Left ventricle myocardium inferior (tissue), 1 donor: ENCODE data around the gene KBTBD4. TPM values are rescaled to one million over a fixed set of nuclear protein-coding genes. Genes with fewer than 3 reads are reported as not detected.

Experiments
- DNase-seq: peaks from one replicate; pipeline ENCODE4 v3.0.0-alpha.2; 2020
- H3K27ac ChIP-seq: fragments of 200-600 bp; replicated peaks from 2 replicates; pipeline ENCODE4 v1.8.0; 2021
- H3K27me3 ChIP-seq: fragments of 200-600 bp; 2 replicates; pipeline ENCODE4 v1.8.0; 2021; ENCODE audit warnings: low read depth
- H3K36me3 ChIP-seq: fragments of 200-600 bp; 2 replicates; pipeline ENCODE4 v1.8.0; 2021
- H3K4me1 ChIP-seq: fragments of 200-600 bp; 2 replicates; pipeline ENCODE4 v1.8.0; 2021
- H3K4me3 ChIP-seq: fragments of 200-600 bp; 2 replicates; pipeline ENCODE4 v1.8.0; 2021; ENCODE audit warnings: mild to moderate bottlenecking, moderate library complexity
- H3K9me3 ChIP-seq: fragments of 200-600 bp; replicated peaks from 2 replicates; pipeline ENCODE4 v1.8.0; 2021
- CTCF ChIP-seq: fragments of 200-600 bp; IDR thresholded peaks from 2 replicates; pipeline ENCODE4 v1.8.0; 2021; ENCODE audit warnings: antibody characterized with exemption, mild to moderate bottlenecking, borderline replicate concordance
- intact Hi-C: fragments of 100-400 bp; cut with micrococcal nuclease; formaldehyde crosslinking; loops from one replicate; pipeline ENCODE4 v1.11.0; 2022
- total RNA-seq: library from RNA; stranded (reverse); fragmentation: NEBNext Ultra II Directional; extraction: Animal tissue kit (Norgen Biotek cat#: 25700); gene quantifications from one replicate; pipeline ENCODE4 v1.2.1, GENCODE V29; 2021
- donor health status: DM: no; HTN: yes; CAD: no; lungs with severe emphysema.

KBTBD4 gene
- total RNA-seq, 1 donor from 2014 or later, result 14.2 TPM

DNA sequence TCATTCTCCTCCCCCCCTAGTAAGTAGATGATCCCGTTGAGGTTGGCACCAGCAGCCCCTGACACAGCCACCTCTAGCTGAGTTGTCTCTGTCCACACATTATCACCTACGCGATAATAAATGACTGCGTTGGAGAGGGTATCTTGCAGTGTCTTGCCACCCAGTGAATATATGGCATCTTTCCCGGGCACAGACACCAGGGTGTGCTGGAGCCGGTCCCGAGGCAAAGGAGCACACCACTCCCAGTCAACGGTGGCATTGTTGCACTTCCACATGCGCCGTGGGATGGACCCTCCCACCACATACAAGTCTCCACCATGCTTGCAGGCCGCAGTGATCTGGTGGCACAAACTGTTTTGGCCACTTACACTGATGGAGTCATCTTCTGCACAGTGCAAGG is 5.4 kb downstream of the KBTBD4 start:
- peak; percentile 51 for DNase-seq
- Histone ChIP-seq H3K9me3 (no peaks in the 10 kb centered on the region), H3K36me3 (peaks cover 65% of the 10 kb centered on the region), H3K4me3 (no peak overlapping the region), H3K27ac (peak overlapping the region; percentile 62), H3K4me1 (peaks cover 50% of the 10 kb centered on the region), H3K27me3 (no peaks in the 10 kb centered on the region)
- no peak for TF ChIP-seq CTCF
- intact Hi-C loops, result no loop called here

DNA sequence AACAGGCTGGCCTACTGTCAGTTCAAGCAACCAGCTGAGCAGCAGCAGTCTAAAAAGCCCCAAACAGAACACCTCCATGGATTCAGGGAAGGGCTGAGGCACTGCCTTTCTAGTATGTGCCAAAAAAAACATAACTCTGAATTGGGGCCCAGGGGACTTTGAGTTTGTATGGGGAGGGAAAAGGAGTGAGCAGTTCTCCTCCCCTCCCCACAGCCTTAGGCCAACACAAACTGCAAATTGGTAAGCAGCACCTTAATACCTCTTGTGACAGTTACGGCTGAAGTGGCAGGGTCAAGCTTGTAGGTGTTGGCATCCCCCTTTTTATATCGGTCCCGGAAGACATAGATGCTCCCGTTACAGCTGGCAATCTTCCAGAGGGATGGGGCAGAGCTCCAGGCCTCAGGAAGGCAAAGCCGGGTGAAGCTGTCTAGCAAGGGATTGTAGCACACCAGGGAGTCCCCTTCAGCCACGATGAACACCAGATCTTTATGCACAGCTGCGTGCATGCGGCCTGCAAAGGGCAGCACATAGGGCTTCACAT is 6.0 kb downstream of the KBTBD4 start:
- no peaks in the 10 kb centered on the region for H3K9me3 ChIP-seq
- no peaks in the 10 kb centered on the region for H3K27me3 ChIP-seq
- no peak for DNase-seq
- peaks cover 65% of the 10 kb centered on the region for H3K36me3 ChIP-seq
- intact Hi-C loops, result no loop called here
- H3K27ac ChIP-seq, result peak overlapping the region; percentile 62
- H3K4me3 ChIP-seq, result no peak overlapping the region
- peaks cover 44% of the 10 kb centered on the region for H3K4me1 ChIP-seq
- TF ChIP-seq CTCF, result no peak

DNA sequence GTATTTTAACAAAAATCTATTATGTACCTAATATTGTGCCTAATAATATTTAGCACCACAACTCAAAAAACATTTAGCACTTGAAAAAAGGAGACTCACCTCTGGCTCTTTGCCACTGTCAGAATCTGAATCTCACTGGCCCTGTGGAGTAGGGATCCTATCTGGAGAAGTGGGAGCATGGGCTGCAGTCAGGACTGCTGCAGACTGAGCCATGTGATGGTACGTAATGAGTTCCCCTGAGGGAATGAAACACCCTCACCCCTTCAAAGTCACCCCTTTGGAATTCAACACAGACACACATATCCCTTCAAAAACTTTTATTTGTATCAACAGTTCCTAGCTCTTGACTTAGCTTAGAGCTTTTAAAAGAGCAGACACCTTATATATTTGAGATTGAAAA is 6.9 kb downstream of the KBTBD4 start:
- DNase-seq, result no peak
- Histone ChIP-seq H3K27me3 (no peaks in the 10 kb centered on the region), H3K4me1 (peaks cover 36% of the 10 kb centered on the region), H3K4me3 (no peak overlapping the region), H3K9me3 (no peaks in the 10 kb centered on the region), H3K27ac (peak overlapping the region; percentile 62), H3K36me3 (peaks cover 57% of the 10 kb centered on the region)
- intact Hi-C loops, result no loop called here
- TF ChIP-seq CTCF, result no peak

DNA sequence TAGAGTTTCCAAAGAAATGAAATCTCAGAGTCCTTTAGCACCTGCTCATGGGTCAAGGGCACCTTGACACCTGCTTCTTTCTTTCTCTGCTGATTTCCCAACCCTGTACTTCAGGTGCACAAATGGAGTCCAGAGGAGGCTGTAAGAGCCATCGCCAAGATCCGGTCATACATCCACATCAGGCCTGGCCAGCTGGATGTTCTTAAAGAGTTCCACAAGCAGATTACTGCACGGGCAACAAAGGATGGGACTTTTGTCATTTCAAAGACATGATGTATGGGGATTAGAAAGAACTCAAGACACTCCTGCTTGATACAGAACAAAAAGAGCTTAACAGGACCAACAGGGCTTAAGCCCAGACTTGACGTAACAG is 7.4 kb downstream of the KBTBD4 start:
- Histone ChIP-seq H3K4me1 (peaks cover 39% of the 10 kb centered on the region), H3K9me3 (no peaks in the 10 kb centered on the region), H3K27me3 (no peaks in the 10 kb centered on the region), H3K4me3 (no peak overlapping the region), H3K27ac (no peak overlapping the region), H3K36me3 (peaks cover 56% of the 10 kb centered on the region)
- intact Hi-C loops, result no loop called here
- no peak for TF ChIP-seq CTCF
- DNase-seq, result no peak

DNA sequence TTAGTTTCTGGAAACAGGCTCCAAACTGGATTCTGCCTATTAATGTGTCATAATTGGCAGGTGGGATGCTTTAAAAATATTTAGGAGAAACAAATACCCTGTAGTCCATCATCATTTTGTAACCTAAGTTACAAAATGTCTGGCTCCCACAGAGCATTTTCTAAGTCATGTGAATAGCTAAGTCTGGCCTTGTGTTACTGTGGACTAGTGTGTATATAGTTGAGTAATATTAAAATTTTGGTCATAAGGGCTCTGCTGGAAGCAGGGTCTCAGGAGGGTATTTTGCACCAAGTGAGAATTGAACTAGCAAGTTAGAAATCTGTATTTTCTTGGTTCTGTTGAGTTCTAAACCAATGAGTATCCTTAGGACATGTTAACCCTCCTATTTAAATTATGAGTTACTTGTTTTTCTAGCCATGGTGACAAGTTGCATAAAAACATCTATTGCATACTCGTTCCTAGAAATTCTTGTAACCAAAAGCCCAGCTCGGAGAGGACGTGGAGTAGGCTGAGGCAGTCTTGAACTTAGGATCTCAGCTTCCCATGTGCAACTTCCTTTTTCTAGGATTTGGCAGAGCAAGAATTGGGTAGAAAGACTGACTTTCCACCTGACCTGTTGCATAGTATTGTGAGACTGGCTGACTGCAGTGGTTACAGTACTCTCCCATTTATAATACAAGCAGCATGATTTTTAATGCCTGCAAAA is 8.0 kb downstream of the KBTBD4 start:
- DNase-seq, result no peak
- H3K36me3 ChIP-seq, result peaks cover 54% of the 10 kb centered on the region

More for the DNA sequence above, 8.0 kb downstream of the KBTBD4 start:
- Histone ChIP-seq H3K9me3 (no peaks in the 10 kb centered on the region), H3K27me3 (no peaks in the 10 kb centered on the region), H3K4me1 (peaks cover 44% of the 10 kb centered on the region), H3K27ac (no peak overlapping the region), H3K4me3 (no peak overlapping the region)
- no peak for TF ChIP-seq CTCF
- intact Hi-C loops, result no loop called here
